ENCODE measurements around the gene GGT7.
"Not testable (repeated sequence)": the region's sequence is repeated elsewhere in the genome, so short reads cannot be mapped to it uniquely, and the experiment has no call there.

Gene GGT7

GRCh38 chr20:34881689-34882088, 9.0 kb upstream of the GGT7 start:
- no peak for TF ChIP-seq CTCF (conservative IDR thresholded peaks at IDR 0.05; ENCODE audit: low read depth, low read length)
- H3K4me3 ChIP-seq (ENCODE audit: low read length), result no peak overlapping the region
- DNase-seq (ENCODE audit: low read depth), result no peak

- H3K4me3 ChIP-seq (ENCODE audit: low read length); DNase-seq (ENCODE audit: low read depth): not testable (repeated sequence)
Observed at GRCh38 chr20:34880971-34881370, 8.3 kb upstream of the GGT7 start.

- no peak for DNase-seq (ENCODE audit: low read depth)
- no peak for TF ChIP-seq CTCF (conservative IDR thresholded peaks at IDR 0.05; ENCODE audit: low read depth, low read length)
- no peak overlapping the region for H3K4me3 ChIP-seq (ENCODE audit: low read length)
Observed at GRCh38 chr20:34880215-34880850, 7.7 kb upstream of the GGT7 start.

- H3K4me3 ChIP-seq (ENCODE audit: low read length), result peak within 1 kb of the TSS; percentile 81
- no peak for DNase-seq (ENCODE audit: low read depth)
- TF ChIP-seq CTCF (conservative IDR thresholded peaks at IDR 0.05; ENCODE audit: low read depth, low read length), result no peak
Observed at GRCh38 chr20:34876406-34877282, 4.0 kb upstream of the GGT7 start, which contains the start of gene ACSS2. TSS of gene ACSS2 (plus strand) at chr20:34876612. CDS start at chr20:34876646, 34 bp downstream.

- H3K4me3 ChIP-seq (ENCODE audit: low read length), result peak overlapping the region; percentile 81
- TF ChIP-seq CTCF (conservative IDR thresholded peaks at IDR 0.05; ENCODE audit: low read depth, low read length), result peak; percentile 31
- peak; percentile 95 for DNase-seq (ENCODE audit: low read depth)
Observed at GRCh38 chr20:34875642-34876405, 3.2 kb upstream of the GGT7 start.

- DNase-seq (ENCODE audit: low read depth), result peak; percentile 48
- TF ChIP-seq CTCF (conservative IDR thresholded peaks at IDR 0.05; ENCODE audit: low read depth, low read length), result peak; percentile 95
Observed at GRCh38 chr20:34874094-34874654, 1.5 kb upstream of the GGT7 start.

GRCh38 chr20:34873583-34874093, 982 bp upstream of the GGT7 start:
- no peak overlapping the region for H3K4me3 ChIP-seq (ENCODE audit: low read length)
- no peak for TF ChIP-seq CTCF (conservative IDR thresholded peaks at IDR 0.05; ENCODE audit: low read depth, low read length)
- no peak for DNase-seq (ENCODE audit: low read depth)

More at GRCh38 chr20:34874094-34874654, 1.5 kb upstream of the GGT7 start:
- no peak overlapping the region for H3K4me3 ChIP-seq (ENCODE audit: low read length)
